Esophagus mucosa (tissue), 1 donor: ENCODE measurements around the gene LETMD1. TPM values are rescaled to one million over a fixed set of nuclear protein-coding genes. Genes with fewer than 3 reads are reported as not detected.
A peak's percentile ranks its signal among the peaks of the same experiment; 100 is the strongest.
"Not testable (repeated sequence)": the region's sequence is repeated elsewhere in the genome, so short reads cannot be mapped to it uniquely, and the experiment has no call there.

Source experiments
- ATAC-seq: fragments of 200-7000 bp; cut with Tn5 transposase; one replicate; pipeline ENCODE4 v1.9.1; 2020
- total RNA-seq: library from RNA; stranded (reverse); gene quantifications from one replicate; pipeline ENCODE4 v1.2.4, GENCODE V29; 2023
- donor health status: DM: yes; HTN: yes; CAD: no.

The LETMD1 gene, protein sequence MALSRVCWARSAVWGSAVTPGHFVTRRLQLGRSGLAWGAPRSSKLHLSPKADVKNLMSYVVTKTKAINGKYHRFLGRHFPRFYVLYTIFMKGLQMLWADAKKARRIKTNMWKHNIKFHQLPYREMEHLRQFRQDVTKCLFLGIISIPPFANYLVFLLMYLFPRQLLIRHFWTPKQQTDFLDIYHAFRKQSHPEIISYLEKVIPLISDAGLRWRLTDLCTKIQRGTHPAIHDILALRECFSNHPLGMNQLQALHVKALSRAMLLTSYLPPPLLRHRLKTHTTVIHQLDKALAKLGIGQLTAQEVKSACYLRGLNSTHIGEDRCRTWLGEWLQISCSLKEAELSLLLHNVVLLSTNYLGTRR
- total RNA-seq, result 32.8 TPM

DNA sequence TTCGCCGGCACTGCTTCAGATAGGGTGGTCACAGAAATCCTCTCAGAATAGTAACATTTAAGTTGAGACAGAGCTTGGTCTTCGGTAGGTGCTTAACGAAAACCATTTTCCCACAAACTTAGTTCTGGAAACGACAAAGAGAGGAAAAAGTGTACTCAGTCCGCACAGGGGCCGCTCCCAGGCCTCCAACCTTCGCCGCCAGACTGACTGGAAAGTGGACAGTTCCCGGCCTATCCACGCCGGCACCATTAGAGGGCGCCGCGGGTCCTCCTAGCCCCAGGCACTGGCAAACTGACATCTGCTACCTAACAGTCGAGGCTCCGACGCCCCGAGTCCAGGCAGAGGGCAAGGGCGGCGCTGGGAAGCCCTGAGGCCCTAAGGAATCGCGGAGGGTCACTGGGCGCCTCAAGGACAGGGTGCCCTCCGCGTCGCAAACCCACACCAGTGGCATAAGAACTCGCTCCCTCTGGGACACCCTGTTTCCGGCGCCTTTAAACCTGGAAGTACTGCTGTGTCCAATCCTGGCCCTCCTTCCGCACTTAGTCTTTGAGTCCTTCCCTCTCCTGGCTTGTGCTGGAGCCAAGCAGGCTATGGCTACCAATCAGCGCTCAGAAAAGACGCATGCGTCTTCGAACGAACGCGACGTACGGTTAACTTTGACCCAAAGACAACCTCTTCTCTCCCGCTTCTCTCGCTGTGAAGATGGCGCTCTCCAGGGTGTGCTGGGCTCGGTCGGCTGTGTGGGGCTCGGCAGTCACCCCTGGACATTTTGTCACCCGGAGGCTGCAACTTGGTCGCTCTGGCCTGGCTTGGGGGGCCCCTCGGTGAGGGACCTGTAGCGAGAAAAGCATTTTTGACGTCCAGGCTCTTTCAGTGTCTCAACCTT is at the start of gene LETMD1:
Gene LETMD1 (plus strand): TSS at position 673 of the 886 bp plus-strand sequence. CDS start 30 bp downstream, at position 703.
- peak; percentile 99 for ATAC-seq

DNA sequence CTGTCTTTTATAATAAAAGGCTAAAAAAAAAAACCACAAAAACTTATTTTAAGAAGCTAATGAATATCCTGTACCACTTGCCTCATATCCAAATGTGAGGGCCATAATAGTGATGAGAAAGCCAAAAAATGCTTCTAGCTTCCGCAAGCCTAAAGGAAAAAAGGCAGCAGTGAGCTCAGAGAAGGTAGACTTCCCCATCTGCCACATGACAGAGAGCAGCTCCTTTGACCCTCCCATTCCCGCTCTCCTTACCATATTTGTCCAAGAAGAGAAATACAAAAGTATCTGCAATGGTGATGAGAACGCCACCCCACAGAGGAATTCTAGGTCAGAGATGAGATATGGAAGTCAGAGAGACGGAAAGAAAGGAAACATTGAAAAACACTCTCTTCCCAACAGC is 49.0 kb upstream of the LETMD1 start:
- ATAC-seq, result no peak

DNA sequence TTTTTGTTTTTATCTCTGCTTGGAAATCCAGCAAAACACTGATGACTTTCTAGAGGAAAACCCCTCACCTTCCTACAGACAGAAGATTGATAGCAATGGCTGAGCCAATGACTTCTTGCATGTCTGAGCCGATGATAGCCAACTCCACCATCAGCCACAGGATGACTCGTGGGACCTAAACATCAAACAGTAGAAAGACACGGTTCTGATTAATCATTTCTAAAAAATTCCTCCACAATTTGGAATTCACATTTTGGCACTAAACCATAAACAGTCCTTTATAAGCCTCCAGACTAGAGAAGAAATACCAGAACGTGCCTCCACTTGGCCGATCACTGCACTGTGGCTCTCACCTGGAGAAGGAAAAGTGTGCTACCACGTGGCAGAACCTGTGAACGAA is 47.9 kb upstream of the LETMD1 start:
- ATAC-seq, result no peak

DNA sequence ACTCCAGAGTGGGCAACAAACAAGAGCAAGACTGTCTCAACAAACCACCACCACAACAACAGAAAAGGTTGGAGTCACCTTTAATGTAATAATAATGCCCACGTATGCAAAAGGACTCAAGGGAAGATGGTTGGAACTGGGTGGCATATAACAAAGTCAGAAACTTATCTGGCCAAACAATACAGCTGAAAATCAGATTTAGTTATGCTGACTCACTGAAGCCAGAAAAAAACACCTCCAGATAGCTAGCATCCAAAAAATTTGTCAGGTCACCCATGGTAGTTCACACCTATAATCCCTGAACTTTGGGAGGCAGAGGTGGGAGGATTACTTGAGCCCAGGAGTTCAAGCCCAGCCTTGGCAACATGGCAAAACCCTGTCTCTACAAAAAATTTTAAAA is 46.3 kb upstream of the LETMD1 start:
- no peak for ATAC-seq

DNA sequence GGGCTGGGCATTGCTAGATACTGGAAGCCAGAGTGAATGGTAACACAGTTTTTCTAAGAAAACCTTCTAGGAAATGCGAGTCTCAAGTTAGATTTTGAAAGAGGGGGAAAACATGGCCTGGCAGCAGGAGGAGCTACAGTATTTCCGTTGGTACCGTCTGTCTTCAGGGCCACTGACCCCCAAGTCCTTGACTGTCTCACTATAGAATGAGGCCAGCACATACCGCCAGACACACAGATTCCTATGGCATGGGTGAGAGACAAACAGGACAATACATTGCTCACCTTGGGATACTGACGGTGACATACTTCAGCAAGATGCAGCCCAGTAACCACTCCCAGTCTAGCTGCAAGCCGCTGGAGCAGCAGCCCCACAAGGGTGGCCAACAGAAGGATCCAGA is 43.6 kb upstream of the LETMD1 start:
- no peak for ATAC-seq

DNA sequence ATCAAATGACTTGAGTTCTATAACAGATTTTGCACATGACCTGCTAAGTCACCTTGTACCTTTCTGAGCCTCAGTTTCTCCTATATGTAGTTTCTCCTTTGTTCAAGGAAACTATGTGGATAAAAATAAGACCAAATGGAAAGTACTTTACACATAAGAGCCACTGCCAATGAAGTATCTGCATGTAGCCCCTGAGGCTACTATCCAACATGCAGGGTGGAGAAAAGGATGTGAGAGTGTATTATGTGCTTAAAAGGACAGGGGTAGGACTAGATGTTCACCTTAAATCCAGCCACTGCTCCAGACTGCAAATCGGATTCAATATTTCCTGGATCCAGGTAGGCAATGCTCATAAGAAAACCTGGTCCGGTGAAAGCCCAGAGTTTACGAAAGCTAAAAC is 43.1 kb upstream of the LETMD1 start:
- no peak for ATAC-seq

DNA sequence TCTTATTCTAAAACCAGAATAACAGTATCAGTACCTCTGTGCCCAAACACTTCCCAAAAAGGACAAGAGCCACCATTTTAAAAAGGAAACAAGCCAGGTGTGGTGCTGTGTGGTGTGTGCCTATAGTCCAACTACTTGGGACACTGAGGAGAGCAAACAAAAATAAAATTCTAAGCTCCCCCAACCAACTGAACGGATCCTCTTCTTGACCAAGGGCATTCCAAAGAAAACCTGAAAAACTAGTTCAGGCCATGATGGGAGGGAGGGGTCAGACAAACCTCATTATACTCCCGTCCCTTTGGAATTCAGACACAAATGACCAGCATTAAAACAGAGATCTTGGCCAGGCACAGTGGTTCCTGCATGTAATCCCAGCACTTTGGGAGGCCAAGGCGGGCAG is 42.5 kb upstream of the LETMD1 start:
- no peak for ATAC-seq

DNA sequence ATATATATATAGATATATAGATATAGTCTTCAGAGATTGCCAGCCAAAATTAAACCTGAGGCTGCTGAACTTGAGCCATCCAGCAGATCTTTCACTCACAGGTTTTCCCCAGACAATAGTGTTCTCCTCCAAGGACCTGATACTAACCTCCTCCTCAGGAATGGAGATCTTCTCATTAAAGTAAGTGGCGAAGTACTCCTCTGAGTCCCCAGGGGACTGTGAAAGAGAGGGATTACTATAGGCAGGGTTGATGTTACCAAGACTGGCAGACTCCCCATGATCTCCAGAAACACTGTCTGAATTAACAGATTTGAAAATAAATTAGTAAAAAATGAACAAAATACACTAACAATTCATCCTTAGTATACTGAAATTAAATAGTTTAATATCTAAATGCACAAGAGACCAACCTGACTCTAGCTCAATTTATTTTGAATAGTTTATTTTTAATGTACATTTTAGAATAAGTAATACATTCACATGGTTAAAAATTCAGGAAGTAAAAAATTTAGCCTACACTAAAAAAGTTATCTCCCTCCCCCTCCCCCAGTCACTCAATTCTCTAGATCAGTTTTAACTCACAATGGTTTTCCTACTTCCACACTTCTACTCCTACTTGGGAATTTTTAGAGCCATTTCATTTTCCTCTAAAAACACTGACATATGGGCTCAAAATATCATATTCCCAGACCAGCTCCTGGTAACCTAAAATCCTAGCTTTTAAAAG is 39.6 kb upstream of the LETMD1 start:
- ATAC-seq, result no peak

DNA sequence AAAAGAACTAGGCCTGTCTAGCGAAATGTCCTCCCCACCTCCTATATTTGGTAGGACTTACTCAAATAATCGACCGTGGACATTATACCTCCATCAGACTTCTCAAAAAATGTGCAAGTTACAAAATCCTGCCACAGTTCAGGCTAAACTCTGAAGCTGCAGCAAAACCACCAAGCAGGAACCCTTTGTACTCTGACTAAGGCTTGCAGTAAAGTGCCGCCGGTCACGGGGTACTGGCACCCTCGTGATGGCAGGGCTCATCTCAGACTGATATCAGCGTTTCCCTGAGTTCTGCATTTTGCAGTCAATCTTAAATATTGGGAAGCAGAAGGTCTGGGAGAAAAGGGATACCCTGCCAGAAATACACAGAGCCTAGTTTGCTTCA is 39.1 kb upstream of the LETMD1 start:
- ATAC-seq, result no peak

DNA sequence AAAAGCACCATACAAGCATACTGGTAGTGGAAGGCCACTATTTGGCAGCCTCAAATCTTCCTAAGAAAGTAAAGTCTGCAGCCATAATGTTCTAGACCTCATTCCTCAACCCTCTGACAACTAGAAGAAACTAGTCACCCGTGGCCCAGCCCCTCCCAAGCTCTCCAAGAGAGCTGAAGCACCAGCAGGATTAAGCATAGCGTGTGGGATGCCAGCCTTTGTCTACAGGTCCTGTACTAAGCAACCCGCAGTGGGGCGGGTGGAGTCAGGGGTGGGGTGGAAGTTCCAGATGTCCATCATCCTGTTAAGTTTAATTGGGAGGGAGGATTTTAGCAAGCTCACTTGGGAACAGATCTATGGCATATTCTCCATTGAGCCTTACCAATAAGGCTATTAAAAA is 36.2 kb upstream of the LETMD1 start:
- peak; percentile 90 for ATAC-seq

DNA sequence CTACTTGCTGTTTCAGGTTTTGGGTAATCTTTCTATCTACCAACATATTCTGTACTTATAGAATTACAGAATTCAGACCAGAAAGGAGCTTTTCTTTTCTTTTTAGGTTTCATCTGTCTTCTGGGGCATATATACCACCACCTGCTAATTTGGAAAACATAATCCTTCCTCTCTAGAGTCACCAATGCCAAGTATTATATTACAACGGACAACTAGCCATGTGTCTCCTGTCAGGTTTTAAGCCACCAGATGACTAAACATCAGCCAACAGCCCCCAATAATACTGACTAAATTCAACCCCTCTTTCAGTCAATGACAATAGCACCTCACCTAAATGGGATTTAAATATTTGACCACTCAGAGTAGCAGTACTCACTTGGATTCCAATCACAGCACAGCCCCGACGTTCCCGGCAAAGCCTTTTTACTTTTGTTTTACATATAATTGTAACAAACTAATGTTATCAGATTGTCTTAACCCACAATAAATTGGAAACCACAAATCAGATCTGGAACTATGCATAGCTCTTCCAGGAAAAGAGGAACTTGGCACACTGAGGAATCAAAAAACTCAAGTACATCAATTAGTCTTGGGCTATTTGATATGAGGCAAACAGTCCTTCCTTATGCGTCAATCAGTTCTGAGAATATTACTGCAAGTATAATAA is 35.4 kb upstream of the LETMD1 start:
- ATAC-seq, result no peak

DNA sequence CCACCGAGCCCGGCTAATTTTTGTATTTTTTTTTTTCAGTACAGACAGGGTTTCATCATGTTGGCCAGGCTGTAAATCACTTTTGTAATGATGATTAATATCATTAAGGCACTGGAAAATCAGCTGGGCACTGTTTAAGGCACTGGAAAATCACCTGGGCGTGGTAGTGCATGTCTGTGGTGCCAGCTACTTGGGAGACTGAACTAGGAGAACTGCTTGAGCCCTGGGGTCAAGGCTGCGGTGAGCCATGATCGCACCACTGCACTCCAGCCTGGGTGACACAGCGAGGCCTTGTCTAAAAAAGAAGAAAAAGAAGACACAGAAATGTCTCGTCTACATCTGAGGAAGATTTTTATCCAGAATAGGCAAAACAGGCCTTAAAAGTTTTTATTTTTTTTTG is 34.7 kb upstream of the LETMD1 start:
- ATAC-seq, result peak; percentile 80

DNA sequence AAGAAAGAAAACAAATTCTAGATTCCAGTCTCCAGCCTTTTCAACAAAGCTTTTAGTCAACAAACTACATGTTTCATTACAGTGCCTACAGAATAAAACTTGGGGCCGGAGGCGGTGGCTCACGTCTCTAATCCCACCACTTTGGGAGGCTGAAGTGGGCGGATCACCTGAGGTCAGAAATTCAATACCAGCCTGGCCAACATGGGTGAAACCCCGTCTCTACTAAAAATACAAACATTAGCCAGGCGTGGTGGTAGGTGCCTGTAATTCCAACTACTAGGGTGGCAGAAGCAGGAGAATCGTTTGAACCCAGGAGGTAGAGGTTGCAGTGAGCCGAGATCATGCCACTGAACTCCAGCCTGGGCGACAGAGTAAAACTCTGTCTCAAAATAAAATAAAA is 33.7 kb upstream of the LETMD1 start:
- not testable (repeated sequence) for ATAC-seq

DNA sequence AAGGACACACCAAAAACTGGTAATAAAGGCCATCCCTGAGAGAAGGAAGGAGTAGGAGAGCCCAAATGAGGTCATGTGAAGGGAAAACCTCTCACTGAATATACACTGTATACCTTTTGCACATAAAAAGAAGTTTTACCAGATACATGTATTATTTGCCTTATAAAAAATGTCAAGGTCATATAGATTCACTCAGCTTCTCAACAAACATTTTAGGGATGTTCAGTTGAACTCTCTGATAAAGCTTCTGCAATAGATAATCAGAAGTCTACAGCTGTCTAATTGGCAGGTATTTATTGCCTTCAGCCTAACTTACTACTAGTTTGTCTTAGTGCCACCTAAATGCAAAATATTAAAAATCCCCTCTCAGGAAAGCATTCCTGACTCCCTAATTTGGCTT is 30.7 kb upstream of the LETMD1 start:
- ATAC-seq, result no peak

DNA sequence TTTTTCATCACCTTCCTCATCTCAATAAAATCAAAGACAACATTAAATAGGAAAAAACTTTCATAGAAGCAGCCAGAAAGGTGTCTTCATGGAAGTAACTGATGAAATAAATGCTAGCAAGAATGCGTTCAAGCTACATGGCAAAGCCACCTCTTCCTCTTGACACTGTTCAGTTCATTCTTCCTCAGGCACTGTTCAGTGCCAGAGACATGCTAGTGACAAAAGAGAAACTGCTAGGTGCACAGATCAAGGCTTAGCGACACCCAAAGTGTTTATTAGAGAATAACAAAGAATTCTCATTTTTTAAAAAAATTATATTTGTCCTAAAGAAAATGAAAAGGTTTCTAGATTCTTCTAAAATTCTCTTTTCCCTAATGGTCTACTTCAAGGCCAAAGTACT is 29.2 kb upstream of the LETMD1 start:
- no peak for ATAC-seq

DNA sequence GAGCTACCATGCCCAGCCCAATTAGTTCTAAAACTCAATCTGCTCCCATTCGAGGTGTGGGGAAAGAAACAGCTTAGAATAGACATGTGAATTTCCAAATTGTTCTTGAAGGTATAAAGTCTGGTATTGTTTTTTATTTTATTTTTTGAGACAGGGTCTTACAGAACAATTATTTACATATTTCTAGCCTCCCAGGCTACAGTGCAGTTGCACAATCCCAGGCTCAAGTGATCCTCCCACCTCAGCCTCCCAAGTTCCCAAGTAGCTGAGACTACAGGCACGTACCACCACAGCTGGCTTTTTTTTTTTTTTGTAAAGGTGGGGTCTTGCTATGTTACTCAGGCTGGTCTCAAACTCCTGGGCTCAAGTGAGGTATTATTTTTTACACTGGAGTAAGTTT is 28.2 kb upstream of the LETMD1 start:
- ATAC-seq, result no peak

DNA sequence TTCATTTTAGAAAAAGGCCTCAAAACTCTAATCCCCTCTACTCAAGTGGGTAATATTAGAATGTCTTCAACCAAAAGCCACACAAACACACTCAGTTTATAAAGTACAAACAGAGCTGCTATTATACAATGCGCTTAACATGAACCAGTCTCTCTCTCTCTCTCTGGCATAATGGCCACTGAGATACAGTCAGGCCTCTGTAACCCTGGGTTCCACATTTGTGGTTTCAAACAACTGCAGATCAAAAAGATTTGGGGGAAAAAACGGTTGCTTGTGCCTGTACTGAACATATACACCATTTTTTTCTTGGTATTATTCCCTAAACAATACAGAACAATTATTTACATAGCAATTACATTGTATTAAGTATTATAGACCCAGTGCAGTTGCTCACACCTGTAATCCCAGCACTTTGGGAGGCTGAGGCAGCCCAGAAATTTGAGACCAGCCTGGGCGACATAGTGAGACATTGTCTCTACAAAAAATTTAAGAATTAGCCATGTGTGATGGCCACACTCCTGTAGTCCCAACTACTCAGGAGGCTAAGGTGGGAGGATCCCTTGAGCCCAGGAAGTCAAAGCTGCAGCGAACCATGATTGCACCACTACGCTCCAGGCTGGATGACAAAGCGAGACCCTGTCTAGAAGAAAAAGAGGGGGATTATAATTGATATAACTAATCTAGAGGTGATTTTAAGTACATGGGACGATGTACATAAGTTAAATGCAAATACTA is 27.5 kb upstream of the LETMD1 start:
- ATAC-seq, result no peak

DNA sequence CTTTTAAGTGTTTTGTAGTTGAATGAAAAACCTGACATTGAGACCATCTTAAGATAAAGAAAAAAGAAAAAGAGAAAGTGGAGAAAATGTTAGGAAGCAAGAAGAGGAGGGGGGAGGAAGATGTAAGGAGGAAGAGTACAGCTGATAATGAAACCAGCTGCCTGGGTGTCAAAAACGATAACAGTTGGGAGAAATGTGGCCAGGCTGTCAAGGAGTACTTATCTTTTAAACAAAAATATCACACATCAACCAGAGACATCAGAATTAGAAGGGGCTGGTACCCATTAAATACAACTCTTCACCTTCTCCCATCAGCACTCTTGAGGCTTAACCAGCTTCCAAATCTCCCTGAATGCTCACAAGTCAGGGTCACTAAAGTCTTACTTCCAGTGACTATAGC is 26.4 kb upstream of the LETMD1 start:
- ATAC-seq, result no peak

DNA sequence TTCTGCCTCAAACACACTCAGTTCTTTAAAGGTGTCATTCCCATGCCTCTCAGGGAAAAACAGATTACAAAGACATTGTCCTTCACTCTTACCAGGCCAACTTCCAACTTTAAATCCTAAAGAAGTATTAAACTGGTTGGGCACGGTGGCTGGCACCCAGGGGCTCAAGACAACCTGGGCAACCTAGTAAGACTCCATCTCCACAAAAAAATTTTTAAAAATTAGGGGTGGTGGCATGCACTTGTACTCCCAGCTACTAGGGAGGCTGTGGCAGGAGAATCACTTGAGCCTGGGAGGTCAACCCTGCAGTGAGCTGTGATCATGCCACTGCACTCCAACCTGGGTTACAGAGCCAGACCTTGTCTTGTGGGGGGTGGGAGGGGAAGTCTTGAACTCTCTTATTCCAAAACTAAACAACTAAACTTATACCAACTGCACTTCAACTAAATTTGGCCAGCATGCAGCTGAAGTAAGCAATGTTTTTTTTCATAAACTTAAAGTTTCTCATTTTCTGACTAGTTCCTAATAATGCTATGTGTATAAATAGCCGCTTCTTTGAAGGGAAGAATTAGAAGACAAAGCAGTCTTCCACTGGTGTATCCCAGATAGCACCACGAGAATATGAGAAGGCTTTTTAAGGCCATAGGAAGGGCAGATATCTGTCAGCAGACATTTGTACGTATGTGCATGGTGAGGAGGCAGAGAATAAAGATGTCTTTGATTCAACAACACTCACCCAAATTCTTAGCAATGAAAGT is 24.3 kb upstream of the LETMD1 start:
- no peak for ATAC-seq

DNA sequence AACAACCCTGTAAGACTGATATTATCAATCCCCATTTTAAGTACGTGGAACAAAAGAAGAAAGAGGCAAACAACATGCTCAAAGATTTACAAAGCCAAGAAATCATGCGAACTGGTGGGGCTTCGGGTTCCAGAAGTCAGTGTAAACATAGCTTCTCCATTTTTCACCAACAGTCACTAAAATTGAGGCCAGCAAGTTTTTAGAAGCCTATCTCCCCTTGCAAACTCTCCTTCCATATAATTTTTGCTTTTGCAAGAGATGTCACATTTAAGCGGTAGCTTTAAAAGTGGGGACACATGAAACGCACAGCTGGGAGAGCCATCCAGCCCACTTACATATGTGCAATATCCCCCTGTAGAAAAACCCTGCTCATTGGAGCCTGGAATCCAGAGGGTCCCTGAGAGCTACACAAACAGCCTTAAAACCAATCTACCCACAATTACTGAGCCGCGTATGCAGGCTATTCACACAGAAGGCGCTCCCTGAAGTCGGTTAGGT is 22.7 kb upstream of the LETMD1 start:
- ATAC-seq, result no peak
